HG03196 (cell line): ENCODE results near the gene SPATA6.
"Not testable (repeated sequence)": the region's sequence is repeated elsewhere in the genome, so short reads cannot be mapped to it uniquely, and the experiment has no call there.

Source experiments
- ATAC-seq: cut with Tn5 transposase; IDR thresholded peaks from one replicate; pipeline ENCODE4 v1.9.1; 2021; ENCODE audit not compliant: unreplicated experiment

The SPATA6 gene

DNA sequence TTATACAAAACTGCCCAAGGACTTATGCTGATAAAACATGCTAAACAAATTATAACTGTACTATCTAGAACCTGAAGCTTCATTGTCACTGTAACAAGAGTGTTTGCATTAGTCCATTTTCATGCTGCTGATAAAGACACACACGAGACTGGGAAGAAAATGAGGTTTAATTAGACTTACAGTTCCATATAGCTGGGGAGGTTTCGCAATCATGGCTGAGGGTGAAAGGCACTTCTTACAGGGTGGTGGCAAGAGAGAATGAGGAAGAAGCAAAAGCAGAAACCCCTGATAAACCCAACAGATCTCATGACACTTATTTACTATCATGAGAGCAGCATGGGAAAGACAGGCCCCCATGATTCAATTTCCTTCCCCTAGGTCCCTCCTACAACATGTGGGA, 100.4 kb downstream of the SPATA6 start:
- ATAC-seq = no peak

DNA sequence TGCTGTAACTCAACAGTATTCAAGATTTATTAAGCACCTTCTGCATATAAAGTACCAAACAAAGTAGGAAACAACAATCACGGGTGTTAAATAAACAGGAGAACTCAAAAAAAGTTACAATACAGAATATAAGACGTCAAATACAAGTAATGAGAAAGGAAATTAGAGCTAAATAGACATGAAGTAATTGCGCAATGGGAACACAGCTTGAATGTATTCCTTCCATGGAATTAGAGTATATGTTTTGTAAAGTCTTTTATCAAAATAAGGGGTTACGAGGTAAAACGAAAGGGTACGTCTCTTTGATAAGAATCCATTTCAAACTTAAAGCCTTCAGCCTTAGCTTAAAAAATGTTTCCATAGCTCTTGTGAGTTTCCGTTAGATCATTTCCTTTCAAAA, 109.1 kb downstream of the SPATA6 start:
- no peak for ATAC-seq

DNA sequence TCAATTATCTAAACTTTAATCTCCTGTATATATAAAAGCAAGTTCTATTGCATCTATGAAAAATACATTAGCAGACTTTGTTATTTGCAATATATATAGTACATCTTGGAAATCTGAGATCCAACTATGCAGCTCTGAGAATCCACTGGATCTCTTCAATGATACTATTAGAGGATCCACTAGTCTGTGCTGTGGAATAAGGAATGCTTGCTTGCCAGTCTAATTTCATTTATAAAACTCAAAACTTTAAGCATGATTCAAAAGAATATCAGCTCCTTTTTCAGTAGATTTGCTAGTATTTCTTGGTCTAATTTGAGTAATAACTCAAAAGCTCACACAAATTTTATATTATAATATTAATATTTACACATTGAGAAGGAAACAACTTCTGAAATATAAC, 115.1 kb downstream of the SPATA6 start:
- no peak for ATAC-seq

DNA sequence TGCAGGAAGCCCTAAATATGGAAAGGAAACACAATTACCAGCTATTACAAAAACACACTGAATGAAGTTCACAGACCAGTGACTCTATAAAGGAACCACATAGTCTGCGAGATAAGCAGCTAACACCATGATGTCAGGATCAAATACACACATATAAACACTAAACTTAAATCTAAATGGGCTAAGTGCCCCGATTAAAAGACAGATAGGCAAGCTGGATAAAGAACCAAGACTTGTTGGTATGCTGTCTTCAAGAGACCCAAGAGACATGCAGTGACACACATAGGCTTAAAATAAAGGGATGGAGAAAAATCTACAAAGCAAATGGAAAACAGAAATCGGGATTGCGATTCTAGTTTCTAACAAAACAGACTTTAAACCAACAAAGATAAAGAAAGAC, 127.6 kb downstream of the SPATA6 start:
- no peak for ATAC-seq

DNA sequence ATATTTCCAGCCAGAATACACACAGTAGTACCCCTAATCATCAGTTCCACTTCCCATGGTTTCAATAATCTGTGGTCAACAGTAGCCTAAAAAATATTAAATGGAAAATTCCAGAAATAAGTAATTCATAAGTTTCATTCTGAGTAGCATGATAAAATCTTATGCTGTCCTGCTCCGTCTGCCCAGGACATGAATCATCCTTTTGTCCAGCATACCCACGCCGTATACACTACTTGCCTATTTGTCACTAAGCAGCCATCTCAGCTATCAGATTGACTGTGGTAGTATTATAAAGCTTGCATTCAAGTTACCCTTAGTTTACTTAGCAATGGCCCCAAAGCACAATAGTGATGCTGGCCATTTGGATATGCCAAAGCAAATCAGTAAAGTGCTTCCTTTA, 130.8 kb downstream of the SPATA6 start:
- no peak for ATAC-seq

DNA sequence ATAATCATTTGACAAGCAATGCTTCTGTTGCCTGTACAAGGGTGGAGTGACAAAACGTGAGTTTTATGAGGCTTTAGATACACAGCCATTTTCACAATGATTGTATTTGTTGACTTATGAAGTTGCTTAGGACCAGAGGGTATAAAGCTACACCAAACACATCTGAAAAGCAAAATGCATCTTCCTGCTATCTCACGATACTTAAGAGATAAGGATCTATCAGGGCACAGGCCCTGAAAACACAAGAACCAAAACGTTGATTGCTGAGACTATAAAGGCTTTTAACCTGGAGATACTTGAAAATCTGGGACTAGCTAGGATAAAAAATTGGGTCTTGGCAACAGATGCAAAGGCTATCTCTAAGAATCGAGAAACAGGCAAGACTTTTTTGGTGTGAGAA, 133.7 kb downstream of the SPATA6 start:
- no peak for ATAC-seq

DNA sequence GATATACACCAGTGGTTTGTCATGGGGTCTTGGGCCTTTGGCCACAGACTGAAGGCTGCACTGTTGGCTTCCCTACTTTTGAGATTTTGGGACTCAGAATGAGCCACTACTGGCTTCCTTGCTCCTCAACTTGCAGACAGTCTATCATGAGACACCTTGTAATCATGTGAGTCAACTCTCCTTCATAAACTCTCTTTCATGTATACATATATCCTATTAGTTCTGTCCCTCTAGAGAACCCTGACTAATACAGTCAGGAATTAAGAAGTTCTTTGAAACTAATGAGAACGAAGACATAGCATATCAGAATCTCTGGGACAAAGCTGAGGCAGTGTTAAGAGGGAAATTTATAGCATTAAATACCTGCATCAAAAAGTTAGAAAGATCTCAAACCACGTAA, 138.7 kb downstream of the SPATA6 start:
- ATAC-seq = no peak

DNA sequence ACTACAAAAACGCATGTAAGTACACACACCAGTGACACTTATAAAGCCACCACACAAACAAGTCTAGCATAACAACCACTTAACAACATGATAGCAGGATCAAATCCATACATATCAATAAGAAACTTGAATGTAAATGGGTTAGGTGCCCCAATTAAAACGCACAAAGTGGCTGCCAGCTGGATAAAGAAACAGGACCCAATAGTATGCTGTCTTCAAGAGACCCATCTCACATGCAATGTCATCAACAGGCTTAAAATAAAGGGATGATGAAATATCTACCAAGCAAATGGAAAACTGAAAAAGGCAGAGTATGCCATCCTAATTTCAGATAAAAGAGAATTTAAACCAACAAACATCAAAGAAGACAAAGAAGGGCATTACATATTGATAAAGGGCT, 139.9 kb downstream of the SPATA6 start:
- no peak for ATAC-seq

DNA sequence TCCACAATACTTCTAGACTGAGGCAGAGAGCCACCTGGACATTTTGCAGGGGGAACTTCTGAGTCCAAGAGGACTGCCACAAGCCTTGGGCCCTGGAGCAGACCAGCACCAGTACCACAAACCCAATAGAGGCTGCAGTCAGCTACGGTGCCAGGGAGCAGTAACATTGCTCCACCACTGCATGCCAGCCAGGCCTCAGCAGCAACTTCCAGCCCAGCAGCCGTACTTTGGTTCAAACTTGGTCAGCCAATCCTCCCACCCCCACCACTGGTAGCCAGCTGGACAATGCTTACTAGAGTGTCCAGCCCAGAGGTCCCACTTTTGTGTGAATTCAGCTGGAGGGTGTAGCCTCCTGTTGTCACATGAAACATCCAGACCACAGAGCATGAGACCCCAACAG, 142.1 kb downstream of the SPATA6 start:
- no peak for ATAC-seq

DNA sequence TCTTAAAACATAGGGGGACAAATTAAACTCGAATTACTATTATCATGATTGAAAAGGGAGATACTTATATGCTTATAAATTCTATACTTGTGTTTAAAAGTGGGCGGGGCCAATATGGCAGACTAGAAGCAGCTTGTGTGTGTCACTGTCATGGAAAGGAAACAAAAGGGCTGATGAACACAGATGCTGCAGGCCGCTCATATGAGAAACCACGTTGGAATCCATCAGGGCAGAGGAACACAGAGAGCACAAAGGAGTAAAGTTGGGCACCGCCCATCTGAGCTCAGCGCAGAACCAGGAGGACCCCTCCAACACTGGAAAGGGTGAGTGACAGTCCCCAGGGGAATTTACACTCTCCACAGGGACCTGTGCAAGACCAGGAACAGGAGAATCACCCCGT, 142.5 kb downstream of the SPATA6 start:
- ATAC-seq = no peak

DNA sequence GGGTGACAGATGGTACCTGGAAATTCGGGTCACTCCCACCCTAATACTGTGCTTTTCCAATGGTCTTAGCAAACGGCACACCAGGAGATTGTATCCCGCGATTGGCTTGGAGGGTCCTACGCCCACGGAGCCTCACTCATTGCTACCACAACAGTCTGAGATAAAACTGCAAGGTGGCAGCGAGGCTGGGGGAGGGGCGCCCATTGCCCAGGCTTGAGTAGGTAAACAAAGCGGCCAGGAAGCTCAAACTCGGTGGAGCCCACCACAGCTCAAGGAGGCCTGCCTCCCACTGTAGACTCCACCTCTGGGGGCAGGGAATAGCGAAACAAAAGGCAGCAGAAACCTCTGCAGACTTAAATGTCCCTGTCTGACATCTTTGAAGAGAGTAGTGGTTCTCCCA, 160.2 kb downstream of the SPATA6 start:
- not testable (repeated sequence) for ATAC-seq

DNA sequence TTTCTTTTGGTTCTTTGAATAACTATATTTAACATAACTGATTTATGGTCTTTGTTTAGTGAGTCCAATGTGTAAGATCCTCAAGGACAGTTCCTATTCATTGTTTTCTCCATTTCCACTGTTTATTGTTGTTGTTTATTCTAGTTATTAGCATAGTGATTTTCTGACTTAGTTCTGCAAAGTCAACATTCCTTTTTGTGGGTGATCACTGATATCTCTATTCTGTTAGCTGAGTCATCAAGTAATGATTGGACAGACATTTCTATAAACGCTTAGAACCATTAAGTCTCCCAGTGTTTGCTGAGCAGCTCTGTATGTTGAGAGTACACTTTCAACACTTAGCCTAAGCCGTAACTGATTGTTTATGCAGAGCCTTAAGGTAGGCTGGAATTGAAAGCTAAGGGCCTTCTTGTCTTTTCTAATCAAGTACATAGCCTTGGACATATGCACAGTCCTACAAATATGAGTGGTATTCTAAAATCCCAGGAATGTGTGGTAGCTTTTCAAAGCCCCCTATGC, 162.4 kb downstream of the SPATA6 start:
- ATAC-seq = no peak

DNA sequence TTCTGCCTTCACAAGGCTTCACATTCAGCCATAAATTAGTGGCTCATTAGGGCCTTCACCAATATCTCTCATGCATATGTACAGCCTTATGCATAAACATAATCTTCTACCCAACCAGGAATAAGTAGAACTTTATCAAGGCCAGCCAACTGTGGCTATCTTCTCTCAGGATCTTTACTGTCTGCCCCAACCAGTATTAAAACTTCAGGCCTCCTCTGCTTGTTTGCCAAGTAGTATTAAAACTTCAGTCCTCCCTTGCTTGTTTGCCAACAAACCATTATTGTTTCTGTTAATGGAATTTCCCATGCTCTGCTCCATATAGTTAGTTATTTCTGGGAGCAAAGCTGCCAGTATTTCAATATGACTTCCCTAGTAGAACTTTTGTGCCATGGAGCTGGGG, 169.4 kb downstream of the SPATA6 start:
- no peak for ATAC-seq

DNA sequence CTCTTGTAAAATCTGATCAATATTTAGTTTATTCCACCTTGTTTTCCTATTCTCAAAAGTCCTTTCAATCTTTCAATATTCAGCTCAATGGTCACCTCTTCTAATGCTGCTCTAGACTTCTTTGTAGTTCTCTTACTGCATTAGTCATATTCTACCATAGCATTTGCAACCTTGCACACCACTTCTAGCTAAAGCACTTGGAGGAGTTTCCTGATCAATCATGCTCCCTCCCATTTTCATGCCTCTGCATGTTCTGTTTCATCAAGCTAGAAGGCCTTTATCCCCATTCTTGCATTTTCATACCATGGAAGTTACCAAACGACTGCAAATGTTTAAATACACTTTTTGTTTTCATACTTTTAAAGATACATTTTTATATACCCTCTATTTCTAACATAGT, 177.3 kb downstream of the SPATA6 start:
- no peak for ATAC-seq

DNA sequence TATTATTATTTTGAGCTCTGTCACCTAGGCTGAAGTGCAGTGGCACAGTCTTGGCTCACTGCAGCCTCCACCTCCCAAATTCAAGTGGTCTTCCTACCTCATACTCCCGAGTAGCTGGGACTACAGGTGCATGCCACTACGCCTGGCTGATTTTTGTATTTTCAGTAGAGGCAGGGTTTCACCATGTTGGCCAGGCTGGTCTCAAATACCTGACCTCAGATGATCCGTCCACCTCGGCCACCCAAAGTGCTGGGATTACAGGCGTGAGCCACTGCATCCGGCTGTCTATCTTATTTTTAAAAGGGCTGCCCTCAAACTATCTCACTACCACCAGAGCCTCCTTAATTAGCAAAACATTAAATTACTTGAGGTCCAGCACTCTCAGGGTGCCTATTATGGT, 177.9 kb downstream of the SPATA6 start:
- not testable (repeated sequence) for ATAC-seq

DNA sequence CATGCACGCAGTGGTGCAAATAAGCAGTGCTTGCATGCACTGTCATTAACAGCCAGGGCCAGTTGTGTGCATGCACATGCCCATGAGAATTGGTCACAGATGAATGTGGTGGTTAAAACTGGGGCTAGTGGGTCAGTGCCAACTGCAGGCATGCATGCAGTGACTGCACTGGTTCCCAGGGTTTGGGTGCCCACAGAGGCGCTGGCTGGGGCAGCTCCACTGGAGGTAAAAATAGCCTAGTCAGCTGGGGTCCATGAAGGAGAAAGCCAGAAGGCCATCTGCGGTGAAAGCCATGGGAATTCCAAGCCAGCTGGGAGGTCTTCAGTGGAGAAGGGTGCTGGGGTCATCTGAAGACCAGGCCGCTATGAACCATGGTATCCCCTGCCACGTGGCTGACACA, 179.3 kb downstream of the SPATA6 start:
- ATAC-seq = no peak

DNA sequence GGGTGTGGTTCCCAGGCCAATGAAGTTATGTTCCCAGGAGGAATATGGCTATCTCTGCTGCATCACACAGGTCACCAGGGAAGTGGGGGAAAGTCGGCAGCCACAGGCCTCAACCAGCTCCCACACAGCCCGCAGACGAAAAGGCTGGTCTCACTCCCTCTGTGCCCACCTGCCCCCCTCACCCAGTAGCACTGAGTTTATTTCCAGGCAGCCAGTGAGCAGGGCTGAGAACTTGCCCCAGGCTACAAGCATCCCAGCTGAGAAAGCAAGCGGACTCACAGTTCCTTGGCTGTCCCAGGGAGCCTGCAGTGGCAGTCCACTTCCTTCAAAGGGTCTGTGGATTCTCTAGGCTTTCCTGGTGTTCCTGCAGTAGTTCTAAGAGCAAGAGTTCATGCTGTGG, 180.6 kb downstream of the SPATA6 start:
- ATAC-seq = no peak

DNA sequence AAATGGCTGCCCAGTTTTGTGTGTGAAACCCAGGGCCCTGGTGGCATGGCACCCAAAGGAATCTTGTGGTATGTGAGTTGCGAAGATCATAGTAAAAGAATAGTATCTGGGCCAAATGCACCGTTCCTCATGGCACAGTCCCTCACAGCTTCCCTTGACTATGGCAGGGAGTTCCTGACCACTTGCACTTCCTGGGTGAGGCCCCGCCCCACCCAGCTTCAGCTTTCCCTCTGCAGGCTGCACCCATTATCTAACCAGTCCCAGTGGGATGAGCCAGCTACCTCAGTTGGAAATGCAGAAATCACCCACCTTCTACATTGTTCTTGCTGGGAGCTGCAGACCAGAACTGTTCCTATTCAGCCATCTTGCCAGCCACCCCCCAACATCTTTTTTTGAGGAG, 186.5 kb downstream of the SPATA6 start:
- ATAC-seq = no peak

DNA sequence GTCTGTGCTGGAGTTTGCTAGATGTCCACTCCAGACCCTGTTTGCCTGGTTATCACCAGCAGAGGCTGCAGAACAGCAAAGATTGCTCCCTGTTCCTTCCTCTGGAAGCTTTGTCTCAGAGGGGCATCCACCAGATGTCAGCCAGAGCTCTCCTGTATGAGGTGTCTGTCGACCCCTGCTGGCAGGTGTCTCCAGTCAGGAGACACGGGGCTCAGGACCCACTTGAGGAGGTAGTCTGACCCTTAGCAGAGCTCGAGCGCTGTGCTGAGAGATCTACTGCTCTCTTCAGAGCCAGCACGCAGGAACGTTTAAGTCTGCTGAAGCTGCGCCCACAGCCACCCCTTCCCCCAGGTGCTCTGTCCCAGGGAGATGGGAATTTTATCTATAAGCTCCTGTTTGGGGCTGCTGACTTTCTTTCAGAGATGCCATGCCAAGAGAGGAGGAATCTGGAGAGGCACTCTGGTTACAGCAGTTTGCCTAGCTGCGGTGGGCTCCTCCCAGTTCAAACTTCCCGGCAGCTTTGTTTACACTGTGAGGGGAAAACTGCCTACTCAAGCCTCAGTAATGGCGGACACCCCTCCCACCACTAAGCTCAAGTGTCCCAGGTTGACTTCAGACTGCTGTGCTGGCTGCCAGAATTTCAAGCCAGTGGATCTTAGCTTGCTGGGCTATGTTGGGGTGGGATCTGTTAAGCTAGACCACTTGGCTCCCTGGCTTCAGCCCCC, 187.1 kb downstream of the SPATA6 start:
- not testable (repeated sequence) for ATAC-seq

DNA sequence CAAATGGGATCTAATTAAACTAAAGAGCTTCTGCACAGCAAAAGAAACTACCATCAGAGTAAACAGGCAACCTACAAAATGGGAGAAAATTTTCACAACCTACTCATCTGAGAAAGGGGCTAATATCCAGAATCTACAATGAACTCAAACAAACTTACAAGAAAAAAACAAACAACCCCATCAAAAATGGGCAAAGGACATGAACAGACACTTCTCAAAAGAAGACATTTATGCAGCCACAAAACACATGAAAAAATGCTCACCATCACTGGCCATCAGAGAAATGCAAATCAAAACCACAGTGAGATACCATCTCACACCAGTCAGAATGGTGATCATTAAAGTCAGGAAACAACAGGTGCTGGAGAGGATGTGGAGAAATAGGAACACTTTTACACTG, 189.7 kb downstream of the SPATA6 start:
- ATAC-seq = not testable (repeated sequence)

DNA sequence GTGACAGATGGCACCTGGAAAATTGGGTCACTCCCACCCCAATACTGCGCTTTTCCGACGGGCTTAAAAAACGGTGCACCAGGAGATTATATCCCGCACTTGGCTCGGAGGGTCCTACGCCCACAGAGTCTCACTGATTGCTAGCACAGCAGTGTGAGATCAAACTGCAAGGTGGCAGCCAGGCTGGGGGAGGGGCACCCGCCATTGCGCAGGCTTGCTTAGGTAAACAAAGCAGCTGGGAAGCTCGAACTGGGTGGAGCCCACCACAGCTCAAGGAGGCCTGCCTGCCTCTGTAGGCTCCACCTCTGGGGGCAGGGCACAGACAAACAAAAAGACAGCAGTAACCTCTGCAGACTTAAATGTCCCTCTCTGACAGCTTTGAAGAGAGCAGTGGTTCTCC, 194.6 kb downstream of the SPATA6 start:
- ATAC-seq = not testable (repeated sequence)

DNA sequence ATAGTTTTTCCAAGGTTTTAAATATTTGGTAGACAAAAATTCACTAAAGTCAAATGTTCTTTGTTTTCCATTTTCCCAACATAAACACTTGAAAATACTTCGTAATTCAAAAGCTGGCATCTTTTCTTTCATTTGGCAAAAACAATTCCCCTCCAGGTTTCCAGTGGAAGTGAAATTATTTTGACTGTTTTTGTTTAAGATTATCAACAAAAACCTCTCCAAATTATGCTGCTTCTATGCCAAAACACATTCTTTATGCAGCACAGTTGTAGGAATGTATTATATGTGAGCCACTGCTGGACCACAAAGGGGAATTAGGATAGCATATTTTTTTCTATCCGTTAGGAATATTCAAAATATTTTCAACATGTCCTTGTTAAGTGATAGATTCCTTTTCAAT, 205.4 kb downstream of the SPATA6 start:
- no peak for ATAC-seq

DNA sequence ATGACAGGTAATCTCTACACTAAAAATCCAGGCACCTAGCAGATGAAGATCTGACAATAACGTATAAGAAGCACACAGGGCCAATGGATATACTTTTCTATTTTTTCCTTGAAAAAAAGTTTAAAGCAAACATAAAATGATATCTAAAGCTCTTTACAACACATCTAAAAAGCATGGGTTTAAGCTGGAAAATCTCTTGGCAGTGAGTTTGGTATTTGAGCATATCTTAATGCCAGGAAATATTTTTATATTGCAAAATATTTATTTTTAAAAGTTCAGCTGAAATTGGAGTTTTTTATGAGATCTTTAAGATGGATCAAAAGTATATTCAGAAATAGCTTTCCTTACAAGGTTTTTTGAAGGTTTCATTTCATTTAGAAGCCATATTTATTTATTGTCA, 209.0 kb downstream of the SPATA6 start:
- ATAC-seq = no peak
